ENCODE data around the gene AZI2.

DNA sequence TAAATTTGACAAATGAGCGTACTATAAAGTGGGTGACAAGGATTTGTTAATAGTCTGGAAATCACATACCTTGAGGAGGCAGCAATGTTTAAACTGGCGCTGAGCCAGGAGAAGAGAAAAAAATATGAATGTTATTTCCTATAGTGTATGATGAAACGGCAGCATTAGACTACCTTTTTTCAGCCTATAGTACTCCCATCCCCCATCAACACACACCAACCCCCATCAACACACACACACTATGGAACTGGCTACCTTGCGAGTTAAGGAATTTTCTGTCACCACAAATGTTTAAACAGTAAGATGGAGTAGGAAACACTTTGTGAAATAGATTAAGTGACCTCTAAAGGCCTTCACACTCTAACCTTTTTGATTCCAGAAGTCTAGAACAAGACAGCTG is 46.9 kb downstream of the AZI2 start:
- TF ChIP-seq, protein P1, sequence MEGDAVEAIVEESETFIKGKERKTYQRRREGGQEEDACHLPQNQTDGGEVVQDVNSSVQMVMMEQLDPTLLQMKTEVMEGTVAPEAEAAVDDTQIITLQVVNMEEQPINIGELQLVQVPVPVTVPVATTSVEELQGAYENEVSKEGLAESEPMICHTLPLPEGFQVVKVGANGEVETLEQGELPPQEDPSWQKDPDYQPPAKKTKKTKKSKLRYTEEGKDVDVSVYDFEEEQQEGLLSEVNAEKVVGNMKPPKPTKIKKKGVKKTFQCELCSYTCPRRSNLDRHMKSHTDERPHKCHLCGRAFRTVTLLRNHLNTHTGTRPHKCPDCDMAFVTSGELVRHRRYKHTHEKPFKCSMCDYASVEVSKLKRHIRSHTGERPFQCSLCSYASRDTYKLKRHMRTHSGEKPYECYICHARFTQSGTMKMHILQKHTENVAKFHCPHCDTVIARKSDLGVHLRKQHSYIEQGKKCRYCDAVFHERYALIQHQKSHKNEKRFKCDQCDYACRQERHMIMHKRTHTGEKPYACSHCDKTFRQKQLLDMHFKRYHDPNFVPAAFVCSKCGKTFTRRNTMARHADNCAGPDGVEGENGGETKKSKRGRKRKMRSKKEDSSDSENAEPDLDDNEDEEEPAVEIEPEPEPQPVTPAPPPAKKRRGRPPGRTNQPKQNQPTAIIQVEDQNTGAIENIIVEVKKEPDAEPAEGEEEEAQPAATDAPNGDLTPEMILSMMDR (conservative IDR thresholded peaks at IDR 0.05; ENCODE audit: low read depth in 2 of 2), result no peak
- TF ChIP-seq CREB1 (CRISPR knock-in tag; IDR thresholded peaks at IDR 0.05; ENCODE audit: low read depth) (no peak), EZH2 (IDR thresholded peaks at IDR 0.05; ENCODE audit: low read depth, unreplicated experiment) (no peak), POLR2AphosphoS5 (IDR thresholded peaks at IDR 0.05; ENCODE audit: low read depth) (no peak)
- TF ChIP-seq, protein P2, sequence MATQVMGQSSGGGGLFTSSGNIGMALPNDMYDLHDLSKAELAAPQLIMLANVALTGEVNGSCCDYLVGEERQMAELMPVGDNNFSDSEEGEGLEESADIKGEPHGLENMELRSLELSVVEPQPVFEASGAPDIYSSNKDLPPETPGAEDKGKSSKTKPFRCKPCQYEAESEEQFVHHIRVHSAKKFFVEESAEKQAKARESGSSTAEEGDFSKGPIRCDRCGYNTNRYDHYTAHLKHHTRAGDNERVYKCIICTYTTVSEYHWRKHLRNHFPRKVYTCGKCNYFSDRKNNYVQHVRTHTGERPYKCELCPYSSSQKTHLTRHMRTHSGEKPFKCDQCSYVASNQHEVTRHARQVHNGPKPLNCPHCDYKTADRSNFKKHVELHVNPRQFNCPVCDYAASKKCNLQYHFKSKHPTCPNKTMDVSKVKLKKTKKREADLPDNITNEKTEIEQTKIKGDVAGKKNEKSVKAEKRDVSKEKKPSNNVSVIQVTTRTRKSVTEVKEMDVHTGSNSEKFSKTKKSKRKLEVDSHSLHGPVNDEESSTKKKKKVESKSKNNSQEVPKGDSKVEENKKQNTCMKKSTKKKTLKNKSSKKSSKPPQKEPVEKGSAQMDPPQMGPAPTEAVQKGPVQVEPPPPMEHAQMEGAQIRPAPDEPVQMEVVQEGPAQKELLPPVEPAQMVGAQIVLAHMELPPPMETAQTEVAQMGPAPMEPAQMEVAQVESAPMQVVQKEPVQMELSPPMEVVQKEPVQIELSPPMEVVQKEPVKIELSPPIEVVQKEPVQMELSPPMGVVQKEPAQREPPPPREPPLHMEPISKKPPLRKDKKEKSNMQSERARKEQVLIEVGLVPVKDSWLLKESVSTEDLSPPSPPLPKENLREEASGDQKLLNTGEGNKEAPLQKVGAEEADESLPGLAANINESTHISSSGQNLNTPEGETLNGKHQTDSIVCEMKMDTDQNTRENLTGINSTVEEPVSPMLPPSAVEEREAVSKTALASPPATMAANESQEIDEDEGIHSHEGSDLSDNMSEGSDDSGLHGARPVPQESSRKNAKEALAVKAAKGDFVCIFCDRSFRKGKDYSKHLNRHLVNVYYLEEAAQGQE (IDR thresholded peaks at IDR 0.05; ENCODE audit: unreplicated experiment), result no peak
- TF ChIP-seq, protein P3, sequence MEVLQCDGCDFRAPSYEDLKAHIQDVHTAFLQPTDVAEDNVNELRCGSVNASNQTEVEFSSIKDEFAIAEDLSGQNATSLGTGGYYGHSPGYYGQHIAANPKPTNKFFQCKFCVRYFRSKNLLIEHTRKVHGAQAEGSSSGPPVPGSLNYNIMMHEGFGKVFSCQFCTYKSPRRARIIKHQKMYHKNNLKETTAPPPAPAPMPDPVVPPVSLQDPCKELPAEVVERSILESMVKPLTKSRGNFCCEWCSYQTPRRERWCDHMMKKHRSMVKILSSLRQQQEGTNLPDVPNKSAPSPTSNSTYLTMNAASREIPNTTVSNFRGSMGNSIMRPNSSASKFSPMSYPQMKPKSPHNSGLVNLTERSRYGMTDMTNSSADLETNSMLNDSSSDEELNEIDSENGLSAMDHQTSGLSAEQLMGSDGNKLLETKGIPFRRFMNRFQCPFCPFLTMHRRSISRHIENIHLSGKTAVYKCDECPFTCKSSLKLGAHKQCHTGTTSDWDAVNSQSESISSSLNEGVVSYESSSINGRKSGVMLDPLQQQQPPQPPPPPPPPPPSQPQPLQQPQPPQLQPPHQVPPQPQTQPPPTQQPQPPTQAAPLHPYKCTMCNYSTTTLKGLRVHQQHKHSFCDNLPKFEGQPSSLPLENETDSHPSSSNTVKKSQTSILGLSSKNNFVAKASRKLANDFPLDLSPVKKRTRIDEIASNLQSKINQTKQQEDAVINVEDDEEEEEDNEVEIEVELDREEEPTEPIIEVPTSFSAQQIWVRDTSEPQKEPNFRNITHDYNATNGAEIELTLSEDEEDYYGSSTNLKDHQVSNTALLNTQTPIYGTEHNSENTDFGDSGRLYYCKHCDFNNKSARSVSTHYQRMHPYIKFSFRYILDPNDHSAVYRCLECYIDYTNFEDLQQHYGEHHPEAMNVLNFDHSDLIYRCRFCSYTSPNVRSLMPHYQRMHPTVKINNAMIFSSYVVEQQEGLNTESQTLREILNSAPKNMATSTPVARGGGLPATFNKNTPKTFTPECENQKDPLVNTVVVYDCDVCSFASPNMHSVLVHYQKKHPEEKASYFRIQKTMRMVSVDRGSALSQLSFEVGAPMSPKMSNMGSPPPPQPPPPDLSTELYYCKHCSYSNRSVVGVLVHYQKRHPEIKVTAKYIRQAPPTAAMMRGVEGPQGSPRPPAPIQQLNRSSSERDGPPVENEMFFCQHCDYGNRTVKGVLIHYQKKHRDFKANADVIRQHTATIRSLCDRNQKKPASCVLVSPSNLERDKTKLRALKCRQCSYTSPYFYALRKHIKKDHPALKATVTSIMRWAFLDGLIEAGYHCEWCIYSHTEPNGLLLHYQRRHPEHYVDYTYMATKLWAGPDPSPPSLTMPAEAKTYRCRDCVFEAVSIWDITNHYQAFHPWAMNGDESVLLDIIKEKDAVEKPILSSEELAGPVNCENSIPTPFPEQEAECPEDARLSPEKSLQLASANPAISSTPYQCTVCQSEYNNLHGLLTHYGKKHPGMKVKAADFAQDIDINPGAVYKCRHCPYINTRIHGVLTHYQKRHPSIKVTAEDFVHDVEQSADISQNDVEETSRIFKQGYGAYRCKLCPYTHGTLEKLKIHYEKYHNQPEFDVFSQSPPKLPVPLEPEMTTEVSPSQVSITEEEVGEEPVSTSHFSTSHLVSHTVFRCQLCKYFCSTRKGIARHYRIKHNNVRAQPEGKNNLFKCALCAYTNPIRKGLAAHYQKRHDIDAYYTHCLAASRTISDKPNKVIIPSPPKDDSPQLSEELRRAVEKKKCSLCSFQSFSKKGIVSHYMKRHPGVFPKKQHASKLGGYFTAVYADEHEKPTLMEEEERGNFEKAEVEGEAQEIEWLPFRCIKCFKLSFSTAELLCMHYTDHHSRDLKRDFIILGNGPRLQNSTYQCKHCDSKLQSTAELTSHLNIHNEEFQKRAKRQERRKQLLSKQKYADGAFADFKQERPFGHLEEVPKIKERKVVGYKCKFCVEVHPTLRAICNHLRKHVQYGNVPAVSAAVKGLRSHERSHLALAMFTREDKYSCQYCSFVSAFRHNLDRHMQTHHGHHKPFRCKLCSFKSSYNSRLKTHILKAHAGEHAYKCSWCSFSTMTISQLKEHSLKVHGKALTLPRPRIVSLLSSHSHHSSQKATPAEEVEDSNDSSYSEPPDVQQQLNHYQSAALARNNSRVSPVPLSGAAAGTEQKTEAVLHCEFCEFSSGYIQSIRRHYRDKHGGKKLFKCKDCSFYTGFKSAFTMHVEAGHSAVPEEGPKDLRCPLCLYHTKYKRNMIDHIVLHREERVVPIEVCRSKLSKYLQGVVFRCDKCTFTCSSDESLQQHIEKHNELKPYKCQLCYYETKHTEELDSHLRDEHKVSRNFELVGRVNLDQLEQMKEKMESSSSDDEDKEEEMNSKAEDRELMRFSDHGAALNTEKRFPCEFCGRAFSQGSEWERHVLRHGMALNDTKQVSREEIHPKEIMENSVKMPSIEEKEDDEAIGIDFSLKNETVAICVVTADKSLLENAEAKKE (CRISPR knock-in tag; IDR thresholded peaks at IDR 0.05), result no peak

Data from GM23338 (cell line).